Liver (tissue), 9 donors: ENCODE data around the gene HMGN3. TPM values are rescaled to one million over a fixed set of nuclear protein-coding genes. Genes with fewer than 3 reads are reported as not detected.

Source experiments
- DNase-seq: peaks from one replicate; pipeline ENCODE4 v3.0.0-alpha.2; 2017; ENCODE audit warnings: low spot score
- H3K27ac ChIP-seq, 2 donors: one replicate each; pipeline ENCODE4 v1.7.0; 2013; ENCODE audit warnings: inconsistent platforms in 2 of 2, low read length in 2 of 2, control low read depth in 1 of 2, low read depth in 1 of 2, mild to moderate bottlenecking in 1 of 2
- H3K27me3 ChIP-seq, 4 donors: one replicate each; pipeline versions ENCODE4 v1.6.1 to v1.7.0; 2013; ENCODE audit warnings: low read length in 3 of 4, inconsistent platforms in 1 of 4, mild to moderate bottlenecking in 1 of 4, moderate library complexity in 1 of 4; ENCODE audit not compliant: control insufficient read depth in 4 of 4, insufficient read depth in 4 of 4
- H3K36me3 ChIP-seq, 4 donors: one replicate each; pipeline versions ENCODE4 v1.6.1 to v1.7.0; 2013; ENCODE audit warnings: low read length in 3 of 4, mild to moderate bottlenecking in 3 of 4, low read depth in 1 of 4, moderate library complexity in 1 of 4; ENCODE audit not compliant: control insufficient read depth in 4 of 4, insufficient read depth in 3 of 4
- H3K4me1 ChIP-seq, 4 donors: one replicate each; pipeline versions ENCODE4 v1.6.1 to v1.7.0; 2013; ENCODE audit warnings: low read length in 3 of 4, mild to moderate bottlenecking in 3 of 4, moderate library complexity in 1 of 4; ENCODE audit not compliant: control insufficient read depth in 4 of 4, insufficient read depth in 4 of 4
- H3K4me3 ChIP-seq, 3 donors: one replicate each; pipeline versions ENCODE4 v1.6.1 to v1.7.0; 2013; ENCODE audit warnings: low read length in 3 of 3, control low read depth in 1 of 3, low read depth in 1 of 3, mild to moderate bottlenecking in 1 of 3
- H3K9ac ChIP-seq, 2 donors: one replicate each; pipeline ENCODE4 v1.7.0; 2013; ENCODE audit warnings: low read length in 2 of 2, mild to moderate bottlenecking in 2 of 2, moderate library complexity in 2 of 2, control low read depth in 1 of 2, low read depth in 1 of 2
- H3K9me3 ChIP-seq, 4 donors: one replicate each; pipeline versions ENCODE4 v1.6.1 to v1.7.0; 2013; ENCODE audit warnings: low read length in 3 of 4; ENCODE audit not compliant: control insufficient read depth in 4 of 4
- CTCF ChIP-seq: fragments of 150-350 bp; IDR thresholded peaks from 2 replicates; pipeline ENCODE4 v1.5.1; 2017; ENCODE audit warnings: improper control_type of control experiment, low read depth, low read length; ENCODE audit not compliant: missing input control
- FOXA1 ChIP-seq: IDR thresholded peaks from 2 replicates; pipeline ENCODE4 v1.6.1; 2016; ENCODE audit warnings: antibody characterized with exemption
- FOXA2 ChIP-seq: IDR thresholded peaks from 2 replicates; pipeline ENCODE4 v1.6.1; 2016; ENCODE audit warnings: antibody characterized with exemption
- GABPA ChIP-seq, 2 donors: IDR thresholded peaks in 1 of 2; conservative IDR thresholded peaks in 1 of 2; 2 replicates each; pipeline ENCODE4 v1.6.1; 2016; ENCODE audit warnings: antibody characterized with exemption in 2 of 2, mild to moderate bottlenecking in 1 of 2, moderate library complexity in 1 of 2
- HNF4G ChIP-seq: IDR thresholded peaks from 2 replicates; pipeline ENCODE4 v1.6.1; 2016; ENCODE audit warnings: antibody characterized with exemption
- JUND ChIP-seq, 2 donors: IDR thresholded peaks; 2 replicates each; pipeline ENCODE4 v1.6.1; 2016; ENCODE audit warnings: antibody characterized with exemption in 2 of 2
- MAX ChIP-seq: IDR thresholded peaks from 2 replicates; pipeline ENCODE4 v1.6.1; 2016; ENCODE audit warnings: antibody characterized with exemption
- NR2F2 ChIP-seq: IDR thresholded peaks from 2 replicates; pipeline ENCODE4 v1.6.1; 2016; ENCODE audit warnings: antibody characterized with exemption
- RAD21 ChIP-seq, 2 donors: IDR thresholded peaks; 2 replicates each; pipeline ENCODE4 v1.6.1; 2016; ENCODE audit warnings: antibody characterized with exemption in 2 of 2, mild to moderate bottlenecking in 2 of 2
- REST ChIP-seq: IDR thresholded peaks from 2 replicates; pipeline ENCODE4 v1.6.1; 2016; ENCODE audit warnings: antibody characterized with exemption, mild to moderate bottlenecking
- RXRA ChIP-seq, 2 donors: IDR thresholded peaks; 2 replicates each; pipeline ENCODE4 v1.6.1; 2017 to 2018; ENCODE audit warnings: antibody characterized with exemption in 2 of 2, mild to moderate bottlenecking in 1 of 2
- SP1 ChIP-seq: IDR thresholded peaks from 2 replicates; pipeline ENCODE4 v1.6.1; 2018; ENCODE audit warnings: antibody characterized with exemption, mild to moderate bottlenecking
- TAF1 ChIP-seq: conservative IDR thresholded peaks from 2 replicates; pipeline ENCODE4 v1.6.1; 2016; ENCODE audit warnings: antibody characterized with exemption, mild to moderate bottlenecking
- WGBS: extraction: QIAGEN DNeasy Blood & Tissue Kit; methylation state at CpG from one replicate; pipeline ENCODE4 v1.1.7; 2013; 5-methylcytosine and 5-hydroxymethylcytosine counted together
- polyA plus RNA-seq, 2 donors: library from polyadenylated mRNA; stranded (reverse) in 1 of 2; unstranded in 1 of 2; fragments of 200-250 nt in 1 of 2; fragments of >200 nt in 1 of 2; fragmentation: Nextera tagmentation in 1 of 2; extraction: Ambion mirVana in 1 of 2; gene quantifications; one replicate each; pipeline versions ENCODE4 v1.2.1 to v1.2.3, GENCODE V29; 2013 to 2015
- total RNA-seq, 2 donors: library from RNA; depleted of rRNA; stranded (reverse); fragments of >200 nt; gene quantifications; one replicate each; pipeline ENCODE4 v1.2.3, GENCODE V29; 2014
- donor health status: healthy.
- donor health status: healthy.
- donor health status: healthy.
- donor health status: healthy.
- donor health status: healthy.

Gene HMGN3
- total and polyA plus RNA-seq, 4 donors: 26.7 to 112 (median 44.3) TPM

- Histone ChIP-seq H3K27ac (no peak overlapping the region), H3K9ac (no peak overlapping the region), H3K27me3 (no peaks in the 10 kb centered on the region), H3K4me1 (peaks cover 0 to 3% (median 0%) of the 10 kb centered on the region in 4 donors), H3K36me3 (peaks cover 2 to 8% (median 6%) of the 10 kb centered on the region in 4 donors), H3K4me3 (no peak overlapping the region), H3K9me3 (no peaks in the 10 kb centered on the region)
- 92% methylated on average over 1 of the region's 1 CpG for WGBS
- peak; percentile 31 to 35 for TF ChIP-seq RAD21 (IDR thresholded peaks at IDR 0.05)
- no peak for TF ChIP-seq FOXA1
- TF ChIP-seq FOXA2: no peak
- no peak for TF ChIP-seq MAX
- no peak for DNase-seq
These were observed 33.3 kb downstream of the HMGN3 start for GRCh38 chr6:79201143-79201542.

- no peak for DNase-seq
- Histone ChIP-seq H3K4me3 (no peak overlapping the region), H3K27me3 (no peaks in the 10 kb centered on the region), H3K9me3 (no peaks in the 10 kb centered on the region), H3K36me3 (peaks cover 0 to 2% (median 0%) of the 10 kb centered on the region in 4 donors), H3K4me1 (peaks cover 0 to 3% (median 0%) of the 10 kb centered on the region in 4 donors), H3K27ac (no peak overlapping the region), H3K9ac (no peak overlapping the region)
- no peak for TF ChIP-seq SP1
- no peak for TF ChIP-seq TAF1
- TF ChIP-seq JUND (IDR thresholded peaks at IDR 0.05): no peak
- TF ChIP-seq MAX: no peak
These were observed 37.6 kb downstream of the HMGN3 start for GRCh38 chr6:79196912-79197311.

GRCh38 chr6:79193971-79194370, 40.5 kb downstream of the HMGN3 start:
- H3K9me3 ChIP-seq: peaks cover 0 to 4% (median 2%) of the 10 kb centered on the region in 4 donors
- no peak overlapping the region for H3K4me3 ChIP-seq
- peaks cover 0 to 2% (median 0%) of the 10 kb centered on the region in 4 donors for H3K36me3 ChIP-seq
- H3K27ac ChIP-seq: no peak overlapping the region
- H3K4me1 ChIP-seq: peaks cover 3 to 5% (median 4%) of the 10 kb centered on the region in 4 donors
- TF ChIP-seq HNF4G: no peak
- TF ChIP-seq NR2F2: no peak
- no peak overlapping the region for H3K9ac ChIP-seq
- H3K27me3 ChIP-seq: no peaks in the 10 kb centered on the region
- 95% methylated on average over 2 of the region's 2 CpGs for WGBS
- DNase-seq: no peak

- H3K4me3 ChIP-seq: no peak overlapping the region
- H3K9me3 ChIP-seq: peaks cover 0 to 4% (median 2%) of the 10 kb centered on the region in 4 donors
- H3K9ac ChIP-seq: no peak overlapping the region
- peaks cover 2 to 12% (median 7%) of the 10 kb centered on the region in 4 donors for H3K4me1 ChIP-seq
- H3K27ac ChIP-seq: no peak overlapping the region
- no peak for TF ChIP-seq RXRA (IDR thresholded peaks at IDR 0.05)
- no peak for TF ChIP-seq GABPA (IDR thresholded peaks at IDR 0.05 in 1 of 2, conservative IDR thresholded peaks at IDR 0.05 in 1 of 2)
- TF ChIP-seq REST: no peak
- TF ChIP-seq TAF1: no peak
- TF ChIP-seq CTCF: no peak
- H3K27me3 ChIP-seq: no peaks in the 10 kb centered on the region
- whole genome bisulfite sequencing: 88% methylated on average over 2 of the region's 2 CpGs
- DNase-seq: no peak
- peaks cover 0 to 2% (median 0%) of the 10 kb centered on the region in 4 donors for H3K36me3 ChIP-seq
These were observed 44.6 kb downstream of the HMGN3 start for GRCh38 chr6:79189760-79190350.
